HUES6 (cell line): ENCODE results near the gene ARMC9.

Experiments
- H3K27ac ChIP-seq: 2 replicates; pipeline ENCODE4 v1.7.0; 2013; ENCODE audit warnings: low read depth, mild to moderate bottlenecking, low read length, inconsistent platforms
- H3K27me3 ChIP-seq: 2 replicates; pipeline ENCODE4 v1.6.1; 2013; ENCODE audit warnings: low read length; ENCODE audit not compliant: control insufficient read depth, insufficient read depth
- H3K36me3 ChIP-seq: 2 replicates; pipeline ENCODE4 v1.6.1; 2013; ENCODE audit warnings: low read length; ENCODE audit not compliant: control insufficient read depth, insufficient read depth
- H3K4me1 ChIP-seq: 2 replicates; pipeline ENCODE4 v1.6.1; 2013; ENCODE audit warnings: low read length; ENCODE audit not compliant: control insufficient read depth, insufficient read depth
- H3K4me3 ChIP-seq: 2 replicates; pipeline ENCODE4 v1.5.1; 2013; ENCODE audit warnings: low read depth, low read length
- H3K9ac ChIP-seq: one replicate; pipeline ENCODE4 v1.6.1; 2013; ENCODE audit warnings: mild to moderate bottlenecking, low read length
- H3K9me3 ChIP-seq: 2 replicates; pipeline ENCODE4 v1.6.1; 2013; ENCODE audit warnings: low read depth, low read length; ENCODE audit not compliant: control insufficient read depth, insufficient read depth

Gene ARMC9

GRCh38 chr2:231263118-231263831 is 64.8 kb downstream of the ARMC9 start:
- Histone ChIP-seq H3K4me1 (peaks cover 8% of the 10 kb centered on the region; the same call in 1 of the 2 replicates), H3K27ac (no peak overlapping the region), H3K9ac (no peak overlapping the region), H3K9me3 (no peaks in the 10 kb centered on the region), H3K4me3 (no peak overlapping the region), H3K27me3 (no peaks in the 10 kb centered on the region), H3K36me3 (peaks cover 34% of the 10 kb centered on the region)

DNA sequence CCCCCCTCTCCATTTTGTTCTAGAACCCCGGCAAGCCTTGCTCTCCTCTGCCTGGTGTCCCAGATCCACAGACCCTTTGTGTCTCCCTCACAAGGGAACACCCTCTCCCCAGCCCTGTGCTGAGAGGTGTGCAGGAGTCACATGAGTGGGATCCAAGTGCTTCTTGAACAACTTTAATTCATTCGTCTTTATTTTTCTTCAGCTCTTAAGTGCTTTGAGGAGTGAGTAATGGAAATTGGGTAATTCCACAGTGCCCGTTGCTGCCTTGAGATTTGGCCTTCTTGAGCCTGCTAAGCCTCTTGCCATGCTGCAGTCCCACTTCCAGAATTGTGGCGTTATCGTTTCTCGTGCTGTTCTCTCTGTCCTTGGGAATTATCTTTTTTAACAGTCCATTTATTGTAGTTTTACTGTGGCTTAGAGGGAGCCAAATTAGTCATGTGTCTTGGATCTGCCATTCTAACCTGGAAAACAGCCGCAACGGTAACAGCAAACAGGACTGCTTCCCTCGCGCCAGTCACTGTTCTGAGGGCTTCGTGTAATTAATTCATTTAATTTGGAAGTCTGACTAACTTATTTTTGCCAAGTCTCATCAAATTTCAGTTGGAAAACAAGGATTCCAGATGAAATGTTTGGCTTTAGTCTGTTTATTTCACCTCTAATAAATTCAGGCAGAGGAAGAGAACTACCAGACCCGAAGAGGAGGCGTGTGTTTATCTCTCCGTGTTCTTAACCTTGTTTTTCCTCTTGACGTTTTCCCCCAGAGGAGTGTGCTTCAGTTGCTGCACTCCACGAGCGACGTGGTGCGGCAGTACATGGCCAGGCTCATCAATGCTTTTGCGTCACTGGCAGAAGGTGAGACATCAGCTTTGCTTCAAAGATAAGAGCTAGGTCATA is 72.0 kb downstream of the ARMC9 start:
- Histone ChIP-seq H3K4me1 (no peaks in the 10 kb centered on the region), H3K9ac (no peak overlapping the region), H3K4me3 (no peak overlapping the region), H3K9me3 (no peaks in the 10 kb centered on the region), H3K27me3 (no peaks in the 10 kb centered on the region), H3K36me3 (peaks cover 52% of the 10 kb centered on the region), H3K27ac (no peak overlapping the region)

DNA sequence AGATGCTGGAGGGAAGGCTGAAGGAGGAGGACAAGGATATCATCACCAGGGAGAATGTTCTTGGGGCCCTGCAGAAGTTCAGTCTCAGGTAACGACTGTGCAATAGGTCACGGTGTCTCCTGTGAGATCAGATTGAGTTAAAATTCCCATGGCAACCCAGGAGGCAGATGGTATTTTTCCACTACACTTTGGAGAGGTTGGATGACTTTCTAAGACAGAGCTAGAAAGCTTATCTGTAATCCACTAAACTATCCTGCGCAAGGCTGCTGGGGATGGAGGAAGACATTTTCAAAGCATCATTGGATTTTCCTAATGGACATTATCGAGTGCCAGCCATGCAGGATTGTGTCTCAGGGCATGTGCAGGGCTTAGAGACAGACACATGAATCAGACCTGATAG is 74.6 kb downstream of the ARMC9 start:
- Histone ChIP-seq H3K4me3 (no peak overlapping the region), H3K9ac (no peak overlapping the region), H3K4me1 (no peaks in the 10 kb centered on the region), H3K9me3 (no peaks in the 10 kb centered on the region), H3K27ac (no peak overlapping the region), H3K27me3 (no peaks in the 10 kb centered on the region), H3K36me3 (peaks cover 66% of the 10 kb centered on the region)

- H3K27me3 ChIP-seq, result no peaks in the 10 kb centered on the region
- no peak overlapping the region for H3K27ac ChIP-seq
- no peaks in the 10 kb centered on the region for H3K9me3 ChIP-seq
- H3K4me3 ChIP-seq, result no peak overlapping the region
- no peaks in the 10 kb centered on the region for H3K4me1 ChIP-seq
- no peak overlapping the region for H3K9ac ChIP-seq
- H3K36me3 ChIP-seq, result peaks cover 63% of the 10 kb centered on the region
Observed at GRCh38 chr2:231276987-231277386, 78.6 kb downstream of the ARMC9 start.

DNA sequence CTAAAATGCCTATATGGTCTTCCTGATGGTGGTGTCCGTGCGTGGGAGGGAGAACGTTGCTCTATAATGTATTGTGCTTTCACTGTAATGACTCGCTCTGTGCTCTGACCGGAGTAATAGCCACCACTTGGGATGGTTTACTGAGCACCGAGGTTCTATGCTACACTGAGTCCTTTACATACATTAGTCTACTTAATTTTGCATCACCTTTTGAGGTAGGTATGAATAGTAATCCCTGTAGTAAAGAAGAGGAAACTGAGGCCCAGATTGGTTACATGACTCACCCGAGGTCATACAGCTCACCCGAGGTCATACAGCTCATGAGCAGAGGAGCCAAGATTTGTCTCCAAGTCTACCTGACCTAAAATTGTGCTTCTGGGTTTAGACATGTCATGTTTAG is 79.5 kb downstream of the ARMC9 start:
- H3K27me3 ChIP-seq, result no peaks in the 10 kb centered on the region
- H3K36me3 ChIP-seq, result peaks cover 65% of the 10 kb centered on the region
- no peak overlapping the region for H3K9ac ChIP-seq
- no peak overlapping the region for H3K4me3 ChIP-seq
- H3K4me1 ChIP-seq, result no peaks in the 10 kb centered on the region
- no peak overlapping the region for H3K27ac ChIP-seq
- H3K9me3 ChIP-seq, result no peaks in the 10 kb centered on the region

GRCh38 chr2:231278868-231279267 is 80.4 kb downstream of the ARMC9 start:
- H3K9me3 ChIP-seq, result no peaks in the 10 kb centered on the region
- H3K36me3 ChIP-seq, result peaks cover 63% of the 10 kb centered on the region
- H3K27ac ChIP-seq, result no peak overlapping the region
- H3K27me3 ChIP-seq, result no peaks in the 10 kb centered on the region
- no peak overlapping the region for H3K4me3 ChIP-seq
- H3K9ac ChIP-seq, result no peak overlapping the region
- no peaks in the 10 kb centered on the region for H3K4me1 ChIP-seq

DNA sequence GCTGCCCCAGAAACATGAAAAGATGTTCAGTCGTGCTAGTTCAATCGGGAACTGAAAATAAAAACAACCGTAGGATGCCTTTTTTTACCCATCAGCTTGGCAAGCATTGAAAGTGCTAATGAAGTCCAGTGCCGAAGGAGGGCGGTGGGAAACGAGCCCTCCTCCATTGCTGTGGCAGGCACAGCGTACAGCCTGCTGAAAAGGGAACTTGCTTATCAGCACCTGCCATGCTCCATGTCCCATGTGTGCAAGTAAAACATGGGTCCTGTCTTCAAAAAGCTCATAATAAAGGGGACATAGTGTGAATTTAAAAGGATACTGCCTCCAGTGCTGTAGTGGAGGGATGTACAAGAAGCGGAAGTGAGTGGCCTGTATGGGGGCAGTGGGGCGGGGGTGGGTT is 82.4 kb downstream of the ARMC9 start:
- Histone ChIP-seq H3K4me3 (no peak overlapping the region), H3K36me3 (peaks cover 54% of the 10 kb centered on the region), H3K27me3 (no peaks in the 10 kb centered on the region), H3K9me3 (no peaks in the 10 kb centered on the region), H3K4me1 (no peaks in the 10 kb centered on the region), H3K9ac (no peak overlapping the region), H3K27ac (no peak overlapping the region)

DNA sequence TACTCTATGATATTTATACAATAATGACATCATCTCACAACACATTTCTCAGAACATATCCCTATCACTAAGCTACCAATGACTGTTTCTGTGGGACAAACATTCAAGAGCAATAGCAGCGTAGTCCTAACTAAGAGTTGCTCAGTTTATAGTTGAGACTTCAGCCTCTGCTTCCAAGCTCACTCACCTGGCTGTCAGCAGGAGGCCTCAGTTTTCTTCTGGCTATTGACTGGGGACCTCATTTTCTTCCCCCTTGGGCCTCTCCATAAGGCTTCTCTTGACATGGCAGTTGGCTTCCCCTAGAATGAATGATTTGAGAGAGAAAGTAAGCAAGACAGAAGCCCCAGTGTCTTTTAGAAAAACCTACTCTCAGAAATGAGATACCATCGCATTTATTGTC is 85.9 kb downstream of the ARMC9 start:
- no peaks in the 10 kb centered on the region for H3K27me3 ChIP-seq
- H3K4me3 ChIP-seq, result no peak overlapping the region

GRCh38 chr2:231286964-231287363 is 88.5 kb downstream of the ARMC9 start:
- no peaks in the 10 kb centered on the region for H3K27me3 ChIP-seq
- H3K9me3 ChIP-seq, result no peaks in the 10 kb centered on the region
- H3K4me1 ChIP-seq, result no peaks in the 10 kb centered on the region
- no peak overlapping the region for H3K27ac ChIP-seq
- H3K36me3 ChIP-seq, result peaks cover 35% of the 10 kb centered on the region
- no peak overlapping the region for H3K4me3 ChIP-seq
- H3K9ac ChIP-seq, result no peak overlapping the region

More for the DNA sequence above, 85.9 kb downstream of the ARMC9 start:
- Histone ChIP-seq H3K27ac (no peak overlapping the region), H3K9me3 (no peaks in the 10 kb centered on the region), H3K9ac (no peak overlapping the region), H3K36me3 (peaks cover 36% of the 10 kb centered on the region), H3K4me1 (no peaks in the 10 kb centered on the region)

GRCh38 chr2:231287696-231288095 is 89.3 kb downstream of the ARMC9 start:
- Histone ChIP-seq H3K4me1 (no peaks in the 10 kb centered on the region), H3K27me3 (no peaks in the 10 kb centered on the region), H3K36me3 (peaks cover 34% of the 10 kb centered on the region), H3K4me3 (no peak overlapping the region), H3K9me3 (no peaks in the 10 kb centered on the region), H3K9ac (no peak overlapping the region), H3K27ac (no peak overlapping the region)

DNA sequence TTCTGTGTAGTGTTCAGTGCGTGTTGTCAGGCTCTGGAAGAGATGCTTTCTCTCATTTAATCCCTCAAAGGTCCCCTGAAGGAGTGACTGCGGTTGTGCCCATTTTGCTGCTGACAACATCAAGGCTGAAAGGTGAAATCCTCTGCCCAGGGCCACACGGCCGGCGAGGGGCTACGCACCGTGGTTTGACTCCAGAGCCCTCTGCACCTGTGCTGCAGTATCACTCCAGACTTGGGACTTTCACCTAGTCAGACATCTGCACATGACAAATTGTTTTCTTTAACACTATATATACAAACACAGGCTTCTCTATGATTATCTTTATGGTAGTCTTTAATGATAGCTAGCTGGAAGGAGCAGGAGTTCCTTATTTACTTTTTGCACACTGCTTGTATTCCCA is 90.2 kb downstream of the ARMC9 start:
- Histone ChIP-seq H3K27me3 (no peaks in the 10 kb centered on the region), H3K36me3 (peaks cover 30% of the 10 kb centered on the region), H3K27ac (no peak overlapping the region), H3K4me1 (no peaks in the 10 kb centered on the region), H3K9me3 (no peaks in the 10 kb centered on the region), H3K9ac (no peak overlapping the region), H3K4me3 (no peak overlapping the region)
